22Rv1 (cell line): ENCODE data around the gene CCDC28A.
"Not testable (repeated sequence)": the region's sequence is repeated elsewhere in the genome, so short reads cannot be mapped to it uniquely, and the experiment has no call there.

Source experiments
- H3K27ac ChIP-seq: fragments of 450-650 bp; 2 replicates; pipeline ENCODE4 v1.5.1; 2017
- CTCF ChIP-seq: fragments of 450-650 bp; IDR thresholded peaks from 2 replicates; pipeline ENCODE4 v1.5.1; 2017; ENCODE audit warnings: mild to moderate bottlenecking
- ZFX ChIP-seq: fragments of 450-650 bp; IDR thresholded peaks from 2 replicates; pipeline ENCODE4 v1.6.1; 2017; ENCODE audit warnings: antibody characterized with exemption, borderline replicate concordance

Gene CCDC28A

GRCh38 chr6:138773177-138774091, at the start of gene CCDC28A:
TSS of gene CCDC28A (plus strand) at chr6:138773769. CDS start at chr6:138776121, 2,352 bp downstream.
- peak within 1 kb of the TSS; percentile 88 for H3K27ac ChIP-seq
- TF ChIP-seq ZFX (no peak), CTCF (no peak)

- no peak overlapping the region for H3K27ac ChIP-seq
- no peak for TF ChIP-seq CTCF
- no peak for TF ChIP-seq ZFX
Measured at GRCh38 chr6:138724015-138724414, 49.6 kb upstream of the CCDC28A start.

GRCh38 chr6:138726066-138726756, 47.4 kb upstream of the CCDC28A start:
- no peak overlapping the region for H3K27ac ChIP-seq
- TF ChIP-seq ZFX (no peak), CTCF (no peak)

- TF ChIP-seq CTCF (no peak), ZFX (no peak)
- no peak overlapping the region for H3K27ac ChIP-seq
Measured at GRCh38 chr6:138726757-138727097, 46.8 kb upstream of the CCDC28A start.

- no peak overlapping the region for H3K27ac ChIP-seq
- TF ChIP-seq CTCF (no peak), ZFX (no peak)
Measured at GRCh38 chr6:138727182-138727581, 46.4 kb upstream of the CCDC28A start.

GRCh38 chr6:138728662-138729061, 44.9 kb upstream of the CCDC28A start:
- no peak overlapping the region for H3K27ac ChIP-seq
- TF ChIP-seq ZFX (no peak), CTCF (no peak)

GRCh38 chr6:138730037-138730436, 43.5 kb upstream of the CCDC28A start:
- H3K27ac ChIP-seq = not testable (repeated sequence)
